HepG2 (cell line): ENCODE measurements around the gene GLYAT. TPM values are rescaled to one million over a fixed set of nuclear protein-coding genes. Genes with fewer than 3 reads are reported as not detected.
A peak's percentile ranks its signal among the peaks of the same experiment; 100 is the strongest.

ENCODE experiments used
- ATAC-seq: fragments of 200-7000 bp; cut with Tn5 transposase; 3 replicates; pipeline ENCODE4 v1.9.1; 2020; ENCODE audit warnings: mild to moderate bottlenecking, moderate library complexity
- BruUV-seq: library from RNA; stranded (reverse); fragments of 400-500 nt; replicated peaks from 2 replicates; lab custom pipeline; 2021; lab: Mats Ljungman, UMichigan
- CTCF ChIA-PET: fragments of 300-600 bp; formaldehyde crosslinking; extraction: SDS; loops from one replicate; lab custom pipeline; 2021; ENCODE audit warnings: low total read pairs, inconsistent platforms, low intra/inter-chr PET ratio; lab: Yijun Ruan, JAX
- POLR2A ChIA-PET: fragments of 350-600 bp; sonication (Branson Sonifier 250); formaldehyde crosslinking; loops from one replicate; lab custom pipeline; 2020; ENCODE audit warnings: antibody characterized with exemption, inconsistent platforms; lab: Yijun Ruan, JAX
- DNase-seq: peaks from one replicate; pipeline ENCODE4 v3.0.0-alpha.2; 2015; ENCODE audit warnings: low spot score
- FAIRE-seq: peaks from 3 replicates; lab custom pipeline; 2011; peaks lifted over from hg19 to GRCh38; lab: Jason Lieb, UNC
- H2AFZ ChIP-seq: one replicate; pipeline ENCODE4 v1.6.1; 2011; ENCODE audit warnings: low read length, inconsistent platforms
- H3K27ac ChIP-seq: fragments of 300-600 bp; 3 replicates; pipeline ENCODE4 v1.8.0; 2011; ENCODE audit warnings: mixed run types, mild to moderate bottlenecking, mixed read lengths, low read length, inconsistent platforms; ENCODE audit not compliant: insufficient read depth; ENCODE audit errors: extremely low read length
- H3K27me3 ChIP-seq, 2 experiments: fragments of 200-600 bp in 1 of 2; 2 replicates in 1 of 2; 3 replicates in 1 of 2; pipeline versions ENCODE4 v1.6.0 to v1.8.0; 2011; ENCODE audit warnings: low read length in 2 of 2, mild to moderate bottlenecking in 2 of 2, moderate library complexity in 2 of 2, inconsistent platforms in 1 of 2; ENCODE audit not compliant: insufficient read depth in 2 of 2, control insufficient read depth in 1 of 2
- H3K36me3 ChIP-seq, 2 experiments: fragments of 200-600 bp in 1 of 2; replicated peaks in 1 of 2; 2 replicates in 1 of 2; 3 replicates in 1 of 2; pipeline versions ENCODE4 v1.5.1 to v1.8.0; 2011; ENCODE audit warnings: low read length in 2 of 2, inconsistent platforms in 1 of 2; ENCODE audit not compliant: insufficient read depth in 2 of 2, control insufficient read depth in 1 of 2
- H3K4me1 ChIP-seq: 2 replicates; pipeline ENCODE4 v1.5.1; 2012; ENCODE audit warnings: low read length, inconsistent platforms; ENCODE audit not compliant: insufficient read depth
- H3K4me2 ChIP-seq: 2 replicates; pipeline ENCODE4 v1.6.0; 2011; ENCODE audit warnings: low read depth, low read length, inconsistent platforms
- H3K4me3 ChIP-seq, 3 experiments: fragments of 200-600 bp in 1 of 3; sonication (generic), shearing (Covaris generic) in 1 of 3; replicated peaks in 1 of 3; 2 replicates each; pipeline ENCODE4 v1.5.1; 2011 to 2016; ENCODE audit warnings: low read length in 3 of 3, inconsistent platforms in 2 of 3, low read depth in 2 of 3, mild to moderate bottlenecking in 2 of 3, control low read depth in 1 of 3, mixed read lengths in 1 of 3; ENCODE audit not compliant: insufficient read depth in 1 of 3
- H3K79me2 ChIP-seq: one replicate; pipeline ENCODE4 v1.6.1; 2011; ENCODE audit warnings: low read length, inconsistent platforms; ENCODE audit not compliant: insufficient read depth
- H3K9ac ChIP-seq: 2 replicates; pipeline ENCODE4 v1.6.0; 2011; ENCODE audit warnings: mild to moderate bottlenecking, low read depth, low read length, inconsistent platforms; ENCODE audit not compliant: insufficient read depth
- H3K9me3 ChIP-seq: 2 replicates; pipeline ENCODE4 v1.5.1; 2012; ENCODE audit warnings: mild to moderate bottlenecking, low read length
- H4K20me1 ChIP-seq: 2 replicates; pipeline ENCODE4 v1.6.0; 2011; ENCODE audit warnings: inconsistent platforms, mild to moderate bottlenecking, low read length, moderate library complexity; ENCODE audit not compliant: insufficient read depth
- CEBPB ChIP-seq: IDR thresholded peaks from 2 replicates; pipeline ENCODE4 v1.6.1; 2011; ENCODE audit warnings: low read depth, low read length, improper control_type of control experiment, borderline replicate concordance
- EZH2 ChIP-seq: conservative IDR thresholded peaks from 2 replicates; pipeline ENCODE4 v1.6.1; 2012; ENCODE audit warnings: mild to moderate bottlenecking, low read depth, low read length, moderate library complexity
- MNT ChIP-seq: fragments of 450-650 bp; IDR thresholded peaks from 2 replicates; pipeline ENCODE4 v1.6.1; 2016
- WGBS: methylation state at CpG from one replicate; pipeline ENCODE4 v1.1.6; 2017; ENCODE audit warnings: low lambda C conversion rate; 5-methylcytosine and 5-hydroxymethylcytosine counted together
- in situ Hi-C: cut with HindIII; loops from 2 replicates; pipeline ENCODE4 v1.10.0; 2017; ENCODE audit warnings: low pct_unique_long_range_greater_than_20kb; ENCODE audit not compliant: extremely low pct_ligation_motif_present
- intact Hi-C: fragments of 100-400 bp; cut with micrococcal nuclease; formaldehyde crosslinking; loops from one replicate; pipeline ENCODE4 v1.10.0; 2022; ENCODE audit not compliant: unreplicated experiment
- polyA plus RNA-seq, 8 experiments: library from polyadenylated mRNA; depleted of rRNA in 3 of 8; stranded (reverse) in 7 of 8; unstranded in 1 of 8; fragments of >200 nt; fragmentation: Illumina TruSeq in 4 of 8; extraction: Trizol in 4 of 8; gene quantifications; 2 replicates each; pipeline versions ENCODE4 v1.2.1 to v1.2.3, GENCODE V29; 2011 to 2016; ENCODE audit warnings: low read depth in 4 of 8, missing spikeins in 1 of 8, mixed read lengths in 1 of 8; ENCODE audit not compliant: insufficient read depth in 1 of 8
- total RNA-seq, 5 experiments: library from RNA; depleted of rRNA; stranded (reverse); fragments of >200 nt; fragmentation: Illumina TruSeq; extraction: Trizol; gene quantifications; 2 replicates each; pipeline ENCODE4 v1.2.3, GENCODE V29; 2016; ENCODE audit warnings: low read depth in 1 of 5

GLYAT gene
- total and polyA plus RNA-seq, 2 of the 13 experiments (the other 11 are each of a cell fraction or from before 2014, with no cell fraction given): not detected

DNA sequence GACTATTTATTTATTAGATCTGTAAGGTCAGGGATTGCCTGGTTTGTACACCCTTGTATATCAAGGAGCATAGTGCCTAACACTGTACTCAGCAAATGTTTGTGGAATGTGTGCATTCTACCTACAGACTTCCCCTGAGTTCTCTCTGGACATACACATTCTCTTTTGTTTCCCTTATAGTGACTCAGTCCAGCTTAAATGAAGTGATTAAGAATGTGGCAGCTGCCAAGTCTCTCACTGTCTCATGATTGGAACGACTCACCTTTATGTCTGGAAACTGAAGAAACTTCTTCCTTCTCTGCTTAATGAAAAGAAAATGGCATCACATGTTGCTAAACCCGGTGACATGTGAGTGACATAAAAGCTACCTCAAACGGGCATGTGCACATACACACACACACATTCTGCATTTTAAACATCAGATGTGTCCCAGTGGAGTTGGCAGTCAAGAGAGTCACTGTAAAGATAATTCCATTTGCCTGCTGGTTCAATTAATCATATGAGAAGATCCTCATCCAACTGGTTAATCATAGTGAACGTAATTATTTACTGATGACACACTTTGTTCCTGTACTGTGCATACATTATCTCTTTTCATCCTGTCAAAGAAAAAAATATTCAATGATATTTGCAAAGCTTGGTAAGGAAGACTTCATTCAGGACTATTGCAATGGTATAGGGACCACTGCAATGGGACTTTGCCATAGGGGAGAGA lies 42.8 kb downstream of the GLYAT start:
- 8% methylated on average over 4 of the region's 4 CpGs for WGBS
- no peak overlapping the region for H2AFZ ChIP-seq
- TF ChIP-seq MNT: peak; percentile 46; the same call in 1 of the 2 replicates
- no peak for TF ChIP-seq EZH2

DNA sequence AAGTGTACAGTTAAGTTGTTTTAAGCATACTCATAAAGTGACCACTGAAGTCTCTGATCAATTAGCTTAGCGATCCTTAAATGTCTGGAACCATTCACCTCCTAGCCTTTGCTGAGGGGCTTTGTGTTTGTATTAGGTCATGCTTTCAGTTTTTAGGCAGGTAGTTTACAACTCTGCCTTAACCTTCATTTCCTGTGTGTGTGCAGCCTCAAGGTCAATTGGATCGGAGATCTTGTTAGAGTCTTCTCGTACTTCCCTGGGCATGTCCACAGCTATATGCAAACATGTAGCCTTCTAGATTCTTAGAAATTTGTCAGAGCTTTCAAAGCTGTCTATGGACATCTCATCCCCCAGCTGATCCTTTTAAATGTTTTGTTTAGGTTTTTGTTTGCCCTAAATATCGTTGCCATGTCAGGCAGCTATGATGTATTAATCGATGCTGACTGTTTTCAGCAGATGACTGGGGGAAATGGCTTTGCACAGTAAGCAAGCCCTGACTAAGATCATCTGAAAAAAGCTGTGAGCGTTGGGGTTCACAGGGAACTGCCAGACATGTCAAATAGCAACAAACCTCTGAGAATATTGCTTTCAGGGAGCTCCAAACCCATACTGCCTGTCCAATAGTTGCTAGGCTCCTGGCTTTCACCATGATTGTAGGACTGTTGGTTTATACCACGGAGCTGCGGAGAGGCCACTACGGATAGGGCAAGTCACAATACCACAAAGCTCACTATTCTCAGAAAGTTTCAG lies 45.6 kb downstream of the GLYAT start:
- Histone ChIP-seq H3K4me1 (peaks cover 4% of the 10 kb centered on the region; the same call in 1 of the 2 replicates), H3K27me3 (no peaks in the 10 kb centered on the region), H3K9ac (no peak overlapping the region), H3K79me2 (no peaks in the 10 kb centered on the region), H2AFZ (no peak overlapping the region), H3K27ac (no peak overlapping the region), H4K20me1 (no peaks in the 10 kb centered on the region), H3K36me3 (no peaks in the 10 kb centered on the region), H3K4me2 (no peak overlapping the region), H3K4me3 (no peak overlapping the region), H3K9me3 (no peaks in the 10 kb centered on the region)
- no peak for DNase-seq
- ATAC-seq: no peak
- in situ Hi-C loops: no loop called here
- intact Hi-C loops: no loop called here
- TF ChIP-seq CEBPB: no peak
- no TSS peak for BruUV-seq
- WGBS: 52% methylated on average over 9 of the region's 9 CpGs
- POLR2A ChIA-PET: no interaction called here
- no peak for FAIRE-seq
- CTCF ChIA-PET: no interaction called here

More for the DNA sequence above, 42.8 kb downstream of the GLYAT start:
- H3K27me3 ChIP-seq: no peaks in the 10 kb centered on the region
- FAIRE-seq: no peak
- no peaks in the 10 kb centered on the region for H3K9me3 ChIP-seq
- H3K27ac ChIP-seq: no peak overlapping the region
- no peaks in the 10 kb centered on the region for H3K79me2 ChIP-seq
- H3K36me3 ChIP-seq: no peaks in the 10 kb centered on the region
- H3K4me3 ChIP-seq: no peak overlapping the region
- no peak overlapping the region for H3K9ac ChIP-seq
- peaks cover 4% of the 10 kb centered on the region; the same call in 1 of the 2 replicates for H3K4me1 ChIP-seq
- DNase-seq: no peak
- ChIA-PET CTCF (no interaction called here), POLR2A (no interaction called here)
- intact Hi-C loops (no loop called here), in situ Hi-C loops (no loop called here)
- no peaks in the 10 kb centered on the region for H4K20me1 ChIP-seq
- H3K4me2 ChIP-seq: no peak overlapping the region
- ATAC-seq: no peak
- BruUV-seq: no TSS peak
